Inflammatory macrophage treated with lipopolysaccharide for 1 hour (primary cell): ENCODE data around the gene TBC1D22A.

Experiments used
- DNase-seq, 2 donors: peaks; one replicate each; pipeline ENCODE4 v3.0.0-alpha.2; 2020 to 2022

Gene TBC1D22A

DNA sequence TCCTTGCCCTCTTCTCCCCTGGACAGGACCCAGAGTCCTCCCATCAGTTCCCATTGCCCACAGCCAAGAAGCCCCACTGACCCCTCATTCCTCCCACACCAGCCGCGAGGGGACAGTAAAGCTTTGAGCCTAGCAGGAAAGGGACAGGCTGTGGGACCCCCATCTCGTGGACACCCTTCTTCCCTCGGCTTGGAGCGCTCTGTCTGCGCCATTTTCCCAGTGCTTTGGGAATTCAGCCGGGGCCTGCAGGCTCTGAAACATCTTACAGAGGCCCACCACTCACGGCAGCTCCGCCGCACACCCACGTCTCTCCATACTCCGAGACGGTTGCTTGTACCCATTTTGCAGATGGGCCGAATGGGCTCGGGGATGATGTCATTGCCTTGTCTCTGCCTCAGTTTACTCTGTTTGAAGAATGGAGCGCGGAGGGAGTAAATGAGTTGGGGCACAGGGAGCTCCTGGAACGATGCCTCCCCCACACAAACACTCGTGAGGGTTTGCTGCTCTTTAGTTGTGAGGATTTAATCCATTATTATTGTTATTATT lies 447.7 kb downstream of the TBC1D22A start:
- no peak for DNase-seq

GRCh38 chr22:47210686-47211085 lies 448.2 kb downstream of the TBC1D22A start:
- DNase-seq, result no peak

DNA sequence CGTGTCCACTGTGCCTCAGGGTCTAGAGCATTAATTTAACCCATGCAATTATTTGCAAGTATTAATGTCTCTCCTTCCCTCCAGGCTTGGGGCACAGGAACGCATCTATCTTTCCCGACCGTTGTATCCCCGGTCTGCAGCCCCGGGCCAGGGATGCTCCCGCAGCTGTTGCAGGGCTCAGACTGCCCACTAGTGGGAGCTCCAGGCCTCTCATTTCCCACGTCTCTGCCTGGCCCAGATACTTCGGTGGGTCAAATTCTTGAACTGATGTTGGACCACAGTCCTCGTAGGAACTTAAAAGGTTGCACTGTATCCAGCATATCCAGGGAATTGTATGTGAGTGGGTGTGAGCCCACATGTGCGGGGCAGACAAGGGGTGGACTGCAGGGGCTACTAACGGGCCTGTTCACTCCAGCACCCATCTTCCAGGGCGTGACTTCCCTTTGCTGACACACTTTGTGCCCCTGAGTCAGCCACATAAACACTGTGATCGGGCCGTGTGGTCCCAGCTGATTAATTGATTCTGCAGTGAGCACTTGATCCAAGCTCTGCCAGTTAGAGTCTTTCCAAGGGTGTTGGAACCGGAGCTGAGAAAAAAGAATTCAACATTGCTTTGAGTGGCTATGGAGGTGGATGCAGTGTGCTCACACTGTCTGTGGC lies 451.3 kb downstream of the TBC1D22A start:
- DNase-seq, result peak in 1 of 2 donors; percentile 25

DNA sequence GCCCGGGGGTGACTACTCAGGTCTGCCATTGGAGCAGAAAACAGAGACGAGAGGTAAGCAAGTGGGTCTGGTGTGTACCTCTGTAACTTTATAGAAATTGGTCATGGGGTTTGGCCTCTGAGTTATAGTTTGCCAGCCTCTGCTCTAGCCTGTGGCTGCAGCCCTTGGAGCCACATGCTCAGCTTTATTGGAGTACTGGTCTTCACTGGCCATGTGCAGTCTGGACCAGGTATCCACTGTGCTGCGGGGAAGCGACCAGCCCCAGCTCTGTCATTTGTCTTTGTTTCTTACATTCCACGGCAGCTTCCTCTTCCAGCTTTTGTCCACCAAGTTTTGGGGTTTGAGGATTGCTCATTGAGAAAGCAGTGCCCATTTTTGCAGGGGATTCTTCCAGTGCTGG lies 453.4 kb downstream of the TBC1D22A start:
- no peak for DNase-seq

GRCh38 chr22:47218671-47219070 lies 456.2 kb downstream of the TBC1D22A start:
- no peak for DNase-seq

GRCh38 chr22:47219789-47220188 lies 457.3 kb downstream of the TBC1D22A start:
- no peak for DNase-seq

- no peak for DNase-seq
These were observed 458.3 kb downstream of the TBC1D22A start for GRCh38 chr22:47220752-47221151.

GRCh38 chr22:47221840-47222615 lies 459.6 kb downstream of the TBC1D22A start:
- no peak for DNase-seq
